ENCODE results near the gene INHBB.

GRCh38 chr2:120313695-120314615 is 32.0 kb upstream of the INHBB start:
- TF ChIP-seq MXI1 (IDR thresholded peaks at IDR 0.05; ENCODE audit: borderline replicate concordance, low read depth, low read length): no peak
- TF ChIP-seq CTCF (conservative IDR thresholded peaks at IDR 0.05; ENCODE audit: low read depth, low read length): no peak
- TF ChIP-seq RCOR1 (IDR thresholded peaks at IDR 0.05; ENCODE audit: insufficient replicate concordance, low read length): no peak
- no peak for TF ChIP-seq POLR2A (IDR thresholded peaks at IDR 0.05; ENCODE audit: low read depth, low read length)
- no peak for TF ChIP-seq MAZ (IDR thresholded peaks at IDR 0.05; ENCODE audit: borderline replicate concordance, low read depth, low read length)
- no peak for TF ChIP-seq NFE2L2 (IDR thresholded peaks at IDR 0.05; ENCODE audit: low read depth, low read length)
- TF ChIP-seq MAFK (IDR thresholded peaks at IDR 0.05; ENCODE audit: low read depth, low read length): no peak
- TF ChIP-seq CHD1 (IDR thresholded peaks at IDR 0.05; ENCODE audit: low read depth, low read length): no peak
- TF ChIP-seq ELK1 (IDR thresholded peaks at IDR 0.05; ENCODE audit: borderline replicate concordance, low read depth, low read length): no peak
- no peak for TF ChIP-seq RAD21 (IDR thresholded peaks at IDR 0.05; ENCODE audit: low read length)
- no peak for TF ChIP-seq SMC3 (IDR thresholded peaks at IDR 0.05; ENCODE audit: low read depth, low read length)
- no peak for TF ChIP-seq FOS (IDR thresholded peaks at IDR 0.05; ENCODE audit: low read depth, low read length)

All from IMR-90 (cell line).